Suppressor macrophage (primary cell): ENCODE data around the gene SRGAP2B.
A peak's percentile ranks its signal among the peaks of the same experiment; 100 is the strongest.
"Not testable (repeated sequence)": the region's sequence is repeated elsewhere in the genome, so short reads cannot be mapped to it uniquely, and the experiment has no call there.

Source experiments
- DNase-seq, 4 experiments: peaks; one replicate each; pipeline ENCODE4 v3.0.0-alpha.2; 2020 to 2022

Gene SRGAP2B

GRCh38 chr1:144894454-144895201 lies 200.5 kb downstream of the SRGAP2B start:
- not testable (repeated sequence) for DNase-seq

GRCh38 chr1:144893710-144894438 lies 201.3 kb downstream of the SRGAP2B start:
- not testable (repeated sequence) for DNase-seq

GRCh38 chr1:144893062-144893461 lies 202.1 kb downstream of the SRGAP2B start:
- not testable (repeated sequence) for DNase-seq

GRCh38 chr1:144889450-144890115 lies 205.5 kb downstream of the SRGAP2B start:
- not testable (repeated sequence) for DNase-seq

GRCh38 chr1:144883022-144883421 lies 212.1 kb downstream of the SRGAP2B start:
- peak; percentile 0 to 53 (median 28) for DNase-seq

GRCh38 chr1:144882343-144882742 lies 212.8 kb downstream of the SRGAP2B start:
- not testable (repeated sequence) for DNase-seq

- DNase-seq, result not testable (repeated sequence)
These were observed 236.5 kb downstream of the SRGAP2B start for GRCh38 chr1:144858607-144859006.
